IPS-18a (cell line): Measurements from ENCODE around the gene OR4D2.

Experiments
- H3K27ac ChIP-seq: one replicate; pipeline ENCODE4 v1.5.1; 2013; ENCODE audit warnings: low read length
- H3K27me3 ChIP-seq: one replicate; pipeline ENCODE4 v1.6.1; 2013; ENCODE audit warnings: mild to moderate bottlenecking, low read length; ENCODE audit not compliant: control insufficient read depth, insufficient read depth
- H3K36me3 ChIP-seq: one replicate; pipeline ENCODE4 v1.6.1; 2013; ENCODE audit warnings: low read depth, low read length; ENCODE audit not compliant: control insufficient read depth
- H3K4me1 ChIP-seq: one replicate; pipeline ENCODE4 v1.6.1; 2013; ENCODE audit warnings: low read depth, low read length; ENCODE audit not compliant: control insufficient read depth
- H3K4me3 ChIP-seq: one replicate; pipeline ENCODE4 v1.5.1; 2013; ENCODE audit warnings: low read length
- H3K9ac ChIP-seq: one replicate; pipeline ENCODE4 v1.6.1; 2013; ENCODE audit warnings: mild to moderate bottlenecking, low read length, moderate library complexity
- H3K9me3 ChIP-seq: one replicate; pipeline ENCODE4 v1.6.1; 2013; ENCODE audit warnings: low read depth, low read length; ENCODE audit not compliant: control insufficient read depth

Gene OR4D2

DNA sequence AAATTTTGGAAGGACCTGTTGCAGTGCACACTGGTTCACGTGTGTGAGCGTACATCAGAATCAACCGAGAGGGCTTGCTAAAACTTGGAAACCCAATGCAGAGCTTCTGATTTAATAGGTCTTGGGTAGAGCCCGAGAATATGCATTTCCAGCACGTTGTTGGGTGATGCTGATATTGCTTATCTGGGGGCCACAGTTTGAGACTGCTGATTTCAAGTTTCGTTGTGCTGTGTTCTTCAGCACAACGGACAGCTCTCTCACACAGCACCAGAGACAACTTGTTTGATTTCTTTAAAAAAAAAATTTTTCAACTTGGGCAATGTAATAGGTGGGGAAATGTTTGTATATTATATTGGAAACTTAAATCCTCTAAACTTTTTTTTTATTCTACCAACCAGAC is 9.4 kb downstream of the OR4D2 start:
- Histone ChIP-seq H3K4me1 (no peaks in the 10 kb centered on the region), H3K27ac (no peak overlapping the region), H3K27me3 (no peaks in the 10 kb centered on the region), H3K4me3 (no peak overlapping the region), H3K9ac (no peak overlapping the region), H3K36me3 (no peaks in the 10 kb centered on the region), H3K9me3 (no peaks in the 10 kb centered on the region)

GRCh38 chr17:58181796-58182195 is 15.0 kb downstream of the OR4D2 start:
- no peaks in the 10 kb centered on the region for H3K27me3 ChIP-seq
- H3K36me3 ChIP-seq = no peaks in the 10 kb centered on the region
- no peak overlapping the region for H3K4me3 ChIP-seq
- H3K4me1 ChIP-seq = no peaks in the 10 kb centered on the region
- no peak overlapping the region for H3K27ac ChIP-seq
- no peak overlapping the region for H3K9ac ChIP-seq
- no peaks in the 10 kb centered on the region for H3K9me3 ChIP-seq

DNA sequence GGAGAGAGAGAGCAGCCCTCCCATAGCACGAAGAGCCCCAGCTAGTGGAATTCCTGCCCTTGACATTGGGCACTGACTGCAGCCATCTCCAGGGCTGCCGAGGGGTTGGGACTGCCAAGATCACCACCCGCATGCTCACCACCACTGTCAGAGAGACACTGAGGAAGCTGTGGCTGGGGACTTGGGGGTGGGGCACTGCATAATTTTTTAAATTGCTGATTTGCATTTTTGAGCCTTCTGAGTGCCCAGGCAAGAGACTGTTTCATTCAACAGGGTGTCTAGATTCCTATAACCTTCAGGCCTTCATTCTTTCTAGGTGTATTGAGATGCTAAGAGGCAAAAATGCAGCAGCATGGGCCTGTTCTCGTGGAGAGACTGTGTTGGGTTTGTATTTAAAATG is 16.7 kb downstream of the OR4D2 start:
- Histone ChIP-seq H3K4me1 (no peaks in the 10 kb centered on the region), H3K9ac (no peak overlapping the region), H3K4me3 (no peak overlapping the region), H3K36me3 (no peaks in the 10 kb centered on the region), H3K9me3 (no peaks in the 10 kb centered on the region), H3K27me3 (no peaks in the 10 kb centered on the region), H3K27ac (no peak overlapping the region)

DNA sequence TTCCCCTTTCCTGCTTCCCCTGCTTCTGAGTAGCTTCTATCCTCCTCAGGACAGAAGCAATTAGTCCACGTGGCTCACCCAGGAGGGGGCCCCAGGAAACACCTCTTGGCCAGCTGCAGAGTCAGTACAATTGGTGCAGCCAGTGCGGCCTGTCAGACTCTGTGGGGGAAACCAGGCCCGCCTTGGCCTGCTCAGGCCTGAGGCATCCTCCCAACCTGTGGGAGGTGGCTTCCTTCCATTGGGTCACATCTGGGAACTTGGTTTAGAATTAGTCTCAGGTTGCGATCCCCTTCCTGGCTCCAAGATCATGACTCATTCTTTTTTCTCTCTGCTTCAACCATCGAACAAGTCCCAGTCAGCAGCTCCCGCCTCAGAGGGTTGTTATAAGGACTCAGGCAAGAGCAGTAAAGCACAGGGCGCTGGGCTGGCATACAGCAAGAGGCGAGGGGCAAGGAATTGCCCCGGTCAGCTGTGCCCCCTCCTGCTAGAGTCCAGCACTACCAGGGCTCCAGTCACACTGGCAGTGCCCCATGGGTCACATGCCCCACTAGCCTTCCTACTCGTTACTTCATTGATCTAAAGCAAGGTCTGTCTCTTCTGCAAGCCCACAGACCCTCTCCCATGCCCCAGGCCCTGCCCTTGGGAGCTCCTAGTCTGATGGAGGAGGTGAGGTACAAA is 17.7 kb downstream of the OR4D2 start:
- no peaks in the 10 kb centered on the region for H3K27me3 ChIP-seq
- H3K36me3 ChIP-seq = no peaks in the 10 kb centered on the region
- H3K4me1 ChIP-seq = no peaks in the 10 kb centered on the region
- H3K27ac ChIP-seq = no peak overlapping the region
- no peak overlapping the region for H3K4me3 ChIP-seq
- H3K9me3 ChIP-seq = no peaks in the 10 kb centered on the region
- H3K9ac ChIP-seq = no peak overlapping the region

- Histone ChIP-seq H3K4me1 (no peaks in the 10 kb centered on the region), H3K27ac (no peak overlapping the region), H3K9me3 (no peaks in the 10 kb centered on the region), H3K36me3 (no peaks in the 10 kb centered on the region), H3K9ac (no peak overlapping the region), H3K27me3 (no peaks in the 10 kb centered on the region), H3K4me3 (no peak overlapping the region)
These were observed 18.4 kb downstream of the OR4D2 start for GRCh38 chr17:58184986-58185761.

DNA sequence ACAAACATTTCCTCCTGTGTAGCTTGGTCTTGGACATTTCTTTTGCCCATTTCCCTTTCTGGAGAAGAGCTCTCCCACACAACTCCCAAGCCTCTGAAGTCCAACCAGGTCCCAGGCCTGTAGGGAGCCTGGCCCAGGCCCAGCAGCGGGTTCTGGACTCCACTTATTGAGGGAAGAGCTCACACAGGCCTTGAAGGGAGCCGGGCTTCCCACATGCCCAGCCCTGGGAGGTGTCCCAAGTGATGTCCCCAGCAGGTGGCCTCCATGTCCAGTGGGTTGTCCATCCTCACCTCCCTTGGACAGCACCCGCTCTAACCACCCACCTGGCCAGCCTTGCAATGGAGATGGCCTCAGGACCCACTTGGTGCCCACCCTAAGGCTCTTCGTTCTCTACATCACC is 19.8 kb downstream of the OR4D2 start:
- no peak overlapping the region for H3K27ac ChIP-seq
- H3K9me3 ChIP-seq = no peaks in the 10 kb centered on the region
- no peaks in the 10 kb centered on the region for H3K36me3 ChIP-seq
- H3K4me1 ChIP-seq = peaks cover 3% of the 10 kb centered on the region
- no peak overlapping the region for H3K4me3 ChIP-seq
- H3K27me3 ChIP-seq = no peaks in the 10 kb centered on the region
- H3K9ac ChIP-seq = no peak overlapping the region

DNA sequence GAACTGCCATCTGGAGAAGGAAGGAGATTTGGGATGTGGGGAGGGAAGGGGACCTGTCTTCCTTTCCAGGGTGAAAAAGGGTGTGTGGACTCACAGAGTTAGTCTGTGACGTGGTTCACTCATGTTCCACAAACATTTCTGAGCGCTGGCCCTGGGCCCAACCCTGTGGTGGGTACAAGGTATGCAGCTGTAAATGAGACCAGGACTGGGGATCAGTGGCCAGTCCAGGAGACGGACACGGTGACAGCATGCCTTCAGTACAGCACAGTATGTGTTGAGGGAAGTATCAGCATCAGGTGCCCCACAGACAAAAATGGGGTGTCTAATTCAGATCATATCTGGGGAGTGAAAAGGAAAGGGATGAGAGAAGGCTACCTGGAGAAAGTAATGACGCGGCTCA is 20.3 kb downstream of the OR4D2 start:
- no peak overlapping the region for H3K27ac ChIP-seq
- H3K4me1 ChIP-seq = peaks cover 3% of the 10 kb centered on the region
- H3K4me3 ChIP-seq = no peak overlapping the region
- H3K9ac ChIP-seq = no peak overlapping the region
- H3K9me3 ChIP-seq = no peaks in the 10 kb centered on the region
- no peaks in the 10 kb centered on the region for H3K36me3 ChIP-seq
- H3K27me3 ChIP-seq = no peaks in the 10 kb centered on the region

- no peak overlapping the region for H3K4me3 ChIP-seq
- no peaks in the 10 kb centered on the region for H3K9me3 ChIP-seq
- H3K27ac ChIP-seq = no peak overlapping the region
- H3K36me3 ChIP-seq = no peaks in the 10 kb centered on the region
- no peak overlapping the region for H3K9ac ChIP-seq
- no peaks in the 10 kb centered on the region for H3K27me3 ChIP-seq
- H3K4me1 ChIP-seq = peaks cover 3% of the 10 kb centered on the region
These were observed 20.9 kb downstream of the OR4D2 start for GRCh38 chr17:58187675-58188074.

- Histone ChIP-seq H3K9ac (no peak overlapping the region), H3K27ac (no peak overlapping the region), H3K27me3 (no peaks in the 10 kb centered on the region), H3K4me1 (peaks cover 3% of the 10 kb centered on the region), H3K9me3 (no peaks in the 10 kb centered on the region), H3K36me3 (no peaks in the 10 kb centered on the region), H3K4me3 (no peak overlapping the region)
These were observed 22.8 kb downstream of the OR4D2 start for GRCh38 chr17:58189436-58190146.

DNA sequence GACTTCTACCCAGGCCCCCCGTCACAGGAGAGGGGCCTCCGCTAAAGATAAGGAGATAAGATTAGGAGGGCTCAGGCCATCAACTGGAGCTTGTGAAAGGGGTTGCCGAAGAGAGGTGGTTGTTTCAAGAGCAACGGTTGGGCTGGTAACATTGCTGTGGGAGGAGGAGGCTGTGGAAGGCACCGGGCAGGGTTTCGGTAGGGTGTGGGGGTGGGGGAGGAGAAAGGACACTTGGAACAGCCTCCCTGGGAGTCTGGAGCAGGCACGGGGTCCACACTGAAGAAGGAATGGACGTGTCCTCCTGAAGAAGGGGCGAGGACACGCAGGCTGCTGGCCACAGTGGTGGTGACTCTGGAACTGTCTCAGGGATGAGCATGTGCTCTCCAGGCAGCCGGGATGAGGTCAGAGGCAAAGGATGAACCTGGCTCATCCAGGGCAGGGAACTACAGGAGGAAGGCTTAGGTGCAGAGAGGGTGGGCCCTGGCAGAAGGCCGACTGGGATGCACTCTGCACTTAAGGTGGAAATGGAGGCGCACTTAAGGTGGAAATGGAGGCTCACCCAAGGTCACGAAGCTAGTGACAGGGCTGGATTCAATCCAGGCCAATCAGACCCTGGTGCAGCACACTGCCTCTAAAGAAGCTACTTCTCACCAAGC is 24.6 kb downstream of the OR4D2 start:
- peaks cover 3% of the 10 kb centered on the region for H3K4me1 ChIP-seq
- no peak overlapping the region for H3K27ac ChIP-seq
- H3K9me3 ChIP-seq = no peaks in the 10 kb centered on the region
- no peak overlapping the region for H3K9ac ChIP-seq
- H3K27me3 ChIP-seq = no peaks in the 10 kb centered on the region
- H3K36me3 ChIP-seq = no peaks in the 10 kb centered on the region
- no peak overlapping the region for H3K4me3 ChIP-seq

DNA sequence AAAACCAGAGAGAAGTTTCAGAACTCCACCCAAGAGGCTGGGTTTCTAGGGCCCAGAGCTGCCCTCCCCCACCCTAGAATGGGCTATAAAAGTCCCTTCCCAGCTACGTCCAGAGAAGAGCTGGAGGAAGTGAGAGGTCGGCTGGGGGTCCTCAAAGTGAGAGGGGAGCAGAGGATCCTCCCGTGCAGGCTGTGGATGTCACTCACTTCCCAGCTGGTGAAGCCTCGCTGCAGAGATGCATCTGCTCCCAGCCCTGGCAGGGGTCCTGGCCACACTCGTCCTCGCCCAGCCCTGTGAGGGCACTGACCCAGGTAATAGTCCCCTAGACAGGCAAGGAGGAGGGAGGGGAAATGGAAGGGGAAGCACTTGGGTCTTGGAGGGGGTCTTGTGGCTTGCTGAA is 25.8 kb downstream of the OR4D2 start, which contains the start of gene EPX:
EPX (plus strand) TSS at position 115 of the 400 bp plus-strand sequence; CDS start at position 236, 121 bp downstream.
- Histone ChIP-seq H3K27ac (no peak within 1 kb of the TSS), H3K9ac (no peak within 1 kb of the TSS), H3K4me3 (no peak within 1 kb of the TSS), H3K4me1 (peaks cover 3% of the 10 kb centered on the region), H3K36me3 (no peaks in the 10 kb centered on the region), H3K9me3 (no peaks in the 10 kb centered on the region), H3K27me3 (no peaks in the 10 kb centered on the region)
